Progenitor cell of endocrine pancreas (in vitro differentiated cells): ENCODE results near the gene SP7. TPM values are rescaled to one million over a fixed set of nuclear protein-coding genes. Genes with fewer than 3 reads are reported as not detected.
"Not testable (repeated sequence)": the region's sequence is repeated elsewhere in the genome, so short reads cannot be mapped to it uniquely, and the experiment has no call there.

Experiments used
- DNase-seq: peaks from one replicate; pipeline ENCODE4 v3.0.0; 2021; ENCODE audit warnings: low spot score; ENCODE audit not compliant: unreplicated experiment
- H3K27ac Mint-ChIP-seq: 2 replicates; pipeline ENCODE4 v1.8.0; 2021; ENCODE audit warnings: mild to moderate bottlenecking, moderate library complexity, mixed read lengths
- H3K27me3 Mint-ChIP-seq: 2 replicates; pipeline ENCODE4 v1.8.0; 2021; ENCODE audit warnings: mixed read lengths
- H3K36me3 Mint-ChIP-seq: 2 replicates; pipeline ENCODE4 v1.8.0; 2022; ENCODE audit warnings: mixed read lengths; ENCODE audit not compliant: insufficient read depth
- H3K4me1 Mint-ChIP-seq: 2 replicates; pipeline ENCODE4 v1.8.0; 2021; ENCODE audit warnings: low read depth, mixed read lengths
- H3K4me3 Mint-ChIP-seq: 2 replicates; pipeline ENCODE4 v1.8.0; 2021; ENCODE audit warnings: low read depth, mild to moderate bottlenecking, moderate library complexity, mixed read lengths
- H3K9me3 Mint-ChIP-seq: 2 replicates; pipeline ENCODE4 v1.8.0; 2021; ENCODE audit warnings: low read depth, mixed read lengths
- CTCF ChIP-seq: fragments of 200-600 bp; sonication (generic); IDR thresholded peaks from one replicate; pipeline ENCODE4 v1.5.0; 2021; ENCODE audit warnings: antibody characterized with exemption, mild to moderate bottlenecking; ENCODE audit not compliant: unreplicated experiment
- total RNA-seq: library from RNA; stranded (reverse); gene quantifications from 2 replicates; pipeline ENCODE4 v1.2.1, GENCODE V29; 2021

The SP7 gene
- total RNA-seq, 1 donor from 2014 or later: 0.10 TPM

DNA sequence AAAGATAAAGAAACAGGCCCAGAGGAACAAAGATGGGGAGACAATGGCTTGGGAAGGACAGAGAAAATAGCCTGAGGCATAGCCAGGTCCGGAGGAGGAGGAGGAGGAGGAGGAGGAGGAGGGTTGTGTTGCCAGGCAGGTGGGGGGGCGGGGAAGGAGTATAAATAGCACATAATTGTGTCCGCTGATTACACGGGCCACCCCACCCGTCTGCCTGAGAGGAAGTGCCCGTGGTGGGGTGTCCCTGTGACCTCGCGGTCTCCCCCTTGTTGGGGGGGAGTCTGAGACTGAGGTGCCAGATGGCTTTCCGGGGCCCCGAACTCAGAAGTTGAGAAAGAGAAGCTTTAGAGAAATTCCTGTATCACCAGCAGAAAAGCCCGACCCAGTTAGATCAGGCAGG is 1.9 kb upstream of the SP7 start:
- Mint-ChIP-seq H3K36me3 (no peaks in the 10 kb centered on the region), H3K4me3 (no peak overlapping the region), H3K9me3 (no peaks in the 10 kb centered on the region), H3K27ac (no peak overlapping the region), H3K4me1 (peaks cover 17% of the 10 kb centered on the region), H3K27me3 (peaks cover 44% of the 10 kb centered on the region)
- no peak for DNase-seq
- no peak for TF ChIP-seq CTCF

DNA sequence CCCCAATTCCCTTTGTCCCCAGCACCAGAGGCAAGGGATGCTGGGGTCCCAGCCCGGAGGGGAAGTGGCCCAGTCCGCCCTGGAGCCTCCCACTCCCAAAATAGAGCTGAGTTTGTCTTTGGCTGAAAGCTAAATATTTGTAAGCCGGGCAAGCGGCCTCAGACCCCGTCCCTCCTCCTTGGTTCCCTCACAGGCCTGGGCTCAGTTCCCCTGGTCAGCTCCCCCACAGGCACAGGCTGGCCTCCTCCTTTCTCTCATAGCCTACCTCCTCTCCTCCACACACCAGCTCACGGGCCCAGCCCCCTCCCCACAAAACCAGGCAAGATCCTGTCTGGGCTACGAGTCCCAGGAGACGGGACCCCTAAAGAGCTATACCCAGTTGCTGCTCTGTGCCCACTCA is 1.3 kb downstream of the SP7 start:
- no peak for DNase-seq
- Mint-ChIP-seq H3K4me3 (no peak overlapping the region), H3K4me1 (peaks cover 17% of the 10 kb centered on the region), H3K9me3 (no peaks in the 10 kb centered on the region), H3K36me3 (no peaks in the 10 kb centered on the region), H3K27me3 (peaks cover 34% of the 10 kb centered on the region), H3K27ac (peak overlapping the region; percentile 38)
- TF ChIP-seq CTCF: no peak

GRCh38 chr12:53333845-53334244 is 2.3 kb downstream of the SP7 start:
- no peak overlapping the region for H3K27ac Mint-ChIP-seq
- no peak overlapping the region for H3K4me3 Mint-ChIP-seq
- no peak for TF ChIP-seq CTCF
- peaks cover 38% of the 10 kb centered on the region for H3K27me3 Mint-ChIP-seq
- no peaks in the 10 kb centered on the region for H3K9me3 Mint-ChIP-seq
- H3K36me3 Mint-ChIP-seq: no peaks in the 10 kb centered on the region
- peaks cover 17% of the 10 kb centered on the region for H3K4me1 Mint-ChIP-seq
- no peak for DNase-seq

DNA sequence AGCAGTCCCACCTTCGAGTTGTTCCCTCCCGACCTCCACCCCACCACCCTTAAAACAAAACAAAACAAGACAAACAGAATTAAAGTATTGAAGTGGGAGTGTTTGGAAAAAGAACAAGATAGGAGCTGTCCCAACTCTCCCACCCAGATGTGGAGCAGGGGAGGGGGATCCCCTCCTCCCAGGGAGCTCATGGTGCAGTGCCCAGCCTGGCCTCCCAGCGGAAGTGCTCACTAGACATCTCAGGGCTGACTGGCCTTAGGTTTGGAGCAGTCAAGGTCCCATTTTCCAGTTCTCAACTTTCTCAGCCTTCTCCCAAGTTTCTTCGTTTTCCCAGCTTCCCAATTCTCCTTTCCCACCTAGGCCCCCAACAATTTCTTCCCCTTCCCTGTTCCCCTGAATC is 2.9 kb downstream of the SP7 start:
- TF ChIP-seq CTCF: no peak
- Mint-ChIP-seq H3K4me1 (peaks cover 16% of the 10 kb centered on the region), H3K4me3 (no peak overlapping the region), H3K27me3 (peaks cover 38% of the 10 kb centered on the region), H3K27ac (peak overlapping the region; percentile 31), H3K9me3 (no peaks in the 10 kb centered on the region), H3K36me3 (no peaks in the 10 kb centered on the region)
- no peak for DNase-seq

DNA sequence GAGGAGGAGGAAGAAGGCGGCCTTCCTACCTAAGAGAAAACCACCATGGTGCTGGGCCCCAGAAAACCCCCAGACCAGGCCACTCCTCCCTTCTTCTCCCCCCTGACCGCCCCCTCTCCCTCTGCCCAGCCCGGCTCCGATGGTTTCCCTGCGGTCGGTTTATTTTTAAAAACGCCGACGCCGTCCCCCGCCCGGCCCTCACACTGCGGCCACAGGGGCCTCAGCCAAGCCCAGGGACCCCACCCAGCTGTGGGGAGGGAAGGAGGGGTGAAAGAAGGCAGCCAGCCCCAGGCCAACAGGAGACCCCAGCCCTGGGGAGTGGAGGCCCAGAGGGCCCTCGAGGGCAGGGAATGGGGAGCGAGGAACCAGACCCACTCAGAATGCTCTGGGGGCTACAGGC is 3.4 kb downstream of the SP7 start:
- H3K27me3 Mint-ChIP-seq: peaks cover 40% of the 10 kb centered on the region

DNA sequence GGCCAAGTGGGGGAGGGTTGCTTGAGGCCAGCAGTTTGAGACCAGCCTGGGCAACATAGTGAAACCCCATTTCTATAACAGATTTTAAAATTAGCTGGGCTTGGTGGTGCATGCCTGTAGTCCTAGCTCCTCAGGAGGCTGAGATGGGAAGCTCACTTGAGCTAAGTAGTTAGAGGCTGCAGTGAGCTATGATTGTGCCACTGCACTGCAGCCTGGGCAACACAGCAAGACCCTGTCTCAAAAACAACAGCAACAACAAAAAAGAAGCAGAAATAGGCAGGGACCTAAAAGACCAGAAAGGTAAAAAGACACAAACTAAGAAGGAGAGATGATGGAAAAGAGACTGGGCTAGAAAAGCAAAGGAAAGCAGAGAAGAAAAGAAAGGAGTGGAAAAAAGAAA is 3.8 kb downstream of the SP7 start:
- H3K9me3 Mint-ChIP-seq, H3K36me3 Mint-ChIP-seq: not testable (repeated sequence)
- peaks cover 41% of the 10 kb centered on the region for H3K27me3 Mint-ChIP-seq

More for the DNA sequence above, 3.4 kb downstream of the SP7 start:
- H3K4me3 Mint-ChIP-seq: no peak overlapping the region
- no peak for DNase-seq
- peaks cover 16% of the 10 kb centered on the region for H3K4me1 Mint-ChIP-seq
- no peak for TF ChIP-seq CTCF
- no peaks in the 10 kb centered on the region for H3K9me3 Mint-ChIP-seq
- H3K36me3 Mint-ChIP-seq: no peaks in the 10 kb centered on the region
- no peak overlapping the region for H3K27ac Mint-ChIP-seq

More for the DNA sequence above, 3.8 kb downstream of the SP7 start:
- H3K4me1 Mint-ChIP-seq: peaks cover 18% of the 10 kb centered on the region
- H3K4me3 Mint-ChIP-seq, H3K27ac Mint-ChIP-seq, DNase-seq: not testable (repeated sequence)
